Hepatocyte (in vitro differentiated cells): ENCODE results near the gene RXRA. TPM values are rescaled to one million over a fixed set of nuclear protein-coding genes. Genes with fewer than 3 reads are reported as not detected.

Source experiments
- DNase-seq: peaks from one replicate; pipeline ENCODE4 v3.0.0-alpha.2; 2016; ENCODE audit warnings: low spot score
- H2AFZ ChIP-seq: fragments of 200-600 bp; sonication (generic); 2 replicates; pipeline ENCODE4 v1.6.0; 2016; ENCODE audit warnings: antibody characterized with exemption, mild to moderate bottlenecking
- H3K27ac ChIP-seq: fragments of 200-600 bp; sonication (generic); 2 replicates; pipeline ENCODE4 v1.5.1; 2016; ENCODE audit warnings: mild to moderate bottlenecking
- H3K27me3 ChIP-seq: fragments of 200-600 bp; sonication (generic); 2 replicates; pipeline ENCODE4 v1.6.1; 2016
- H3K36me3 ChIP-seq: fragments of 200-600 bp; sonication (generic); replicated peaks from 2 replicates; pipeline ENCODE4 v1.5.1; 2016; ENCODE audit warnings: low read depth; ENCODE audit not compliant: insufficient read depth
- H3K4me1 ChIP-seq: fragments of 200-600 bp; sonication (generic); 2 replicates; pipeline ENCODE4 v1.5.1; 2016; ENCODE audit warnings: mild to moderate bottlenecking, moderate library complexity; ENCODE audit not compliant: insufficient read depth
- H3K4me2 ChIP-seq: fragments of 200-600 bp; sonication (generic); 2 replicates; pipeline ENCODE4 v1.6.0; 2016
- H3K4me3 ChIP-seq: fragments of 200-600 bp; sonication (generic); 2 replicates; pipeline ENCODE4 v1.5.1; 2016; ENCODE audit warnings: mild to moderate bottlenecking
- H3K79me2 ChIP-seq: fragments of 200-600 bp; sonication (generic); 2 replicates; pipeline ENCODE4 v1.6.0; 2017; ENCODE audit warnings: mild to moderate bottlenecking
- H3K9me2 ChIP-seq: fragments of 200-600 bp; sonication (generic); replicated peaks from 2 replicates; pipeline ENCODE4 v1.6.0; 2017; ENCODE audit warnings: mild to moderate bottlenecking; ENCODE audit not compliant: insufficient read depth
- H3K9me3 ChIP-seq: fragments of 200-600 bp; sonication (generic); 2 replicates; pipeline ENCODE4 v1.5.1; 2016; ENCODE audit warnings: low read depth, mild to moderate bottlenecking
- H4K20me1 ChIP-seq: fragments of 200-600 bp; sonication (generic); 2 replicates; pipeline ENCODE4 v1.6.0; 2016; ENCODE audit warnings: mild to moderate bottlenecking; ENCODE audit not compliant: insufficient read depth, poor library complexity, severe bottlenecking
- CTCF ChIP-seq: fragments of 200-600 bp; sonication (generic); IDR thresholded peaks from 2 replicates; pipeline ENCODE4 v1.5.1; 2016; ENCODE audit warnings: antibody characterized with exemption, mild to moderate bottlenecking; ENCODE audit not compliant: poor library complexity
- EZH2 ChIP-seq: fragments of 200-600 bp; sonication (generic); IDR thresholded peaks from 2 replicates; pipeline ENCODE4 v1.6.1; 2016; ENCODE audit warnings: antibody characterized with exemption, mild to moderate bottlenecking, borderline replicate concordance
- EZH2phosphoT487 ChIP-seq: fragments of 200-600 bp; sonication (generic); IDR thresholded peaks from one replicate; pipeline ENCODE4 v1.6.1; 2018; ENCODE audit warnings: antibody characterized with exemption, mild to moderate bottlenecking, low read depth, moderate library complexity; ENCODE audit not compliant: unreplicated experiment, severe bottlenecking
- WGBS: methylation state at CpG from one replicate; pipeline ENCODE4 v1.1.6; 2016; ENCODE audit warnings: low lambda C conversion rate; ENCODE audit errors: missing lambda C conversion rate; 5-methylcytosine and 5-hydroxymethylcytosine counted together
- polyA plus RNA-seq: library from polyadenylated mRNA; unstranded; fragments of >200 nt; fragmentation: Nextera tagmentation; extraction: Ambion mirVana; gene quantifications from 2 replicates; pipeline ENCODE4 v1.2.1, GENCODE V29; 2016
- total RNA-seq: library from RNA; depleted of rRNA; stranded (reverse); fragments of >200 nt; gene quantifications from 2 replicates; pipeline ENCODE4 v1.2.3, GENCODE V29; 2014

Gene RXRA
- total and polyA plus RNA-seq, 2 experiments from 2014 or later = 35.9 to 41.6 TPM

GRCh38 chr9:134413890-134414623, 87.8 kb downstream of the RXRA start:
- WGBS = 59% methylated on average over 29 of the region's 29 CpGs
- Histone ChIP-seq H3K27ac (peak overlapping the region; percentile 71), H3K27me3 (no peaks in the 10 kb centered on the region), H3K9me2 (no peaks in the 10 kb centered on the region), H3K9me3 (no peaks in the 10 kb centered on the region), H3K4me1 (peaks cover 32% of the 10 kb centered on the region), H3K4me2 (no peak overlapping the region), H3K79me2 (peaks cover 24% of the 10 kb centered on the region), H2AFZ (no peak overlapping the region), H4K20me1 (peaks cover 71% of the 10 kb centered on the region), H3K36me3 (no peaks in the 10 kb centered on the region), H3K4me3 (no peak overlapping the region)
- DNase-seq = peak; percentile 79
- no peak for TF ChIP-seq EZH2phosphoT487
- TF ChIP-seq CTCF = no peak
- no peak for TF ChIP-seq EZH2

- no peaks in the 10 kb centered on the region for H3K36me3 ChIP-seq
Observed at GRCh38 chr9:134414900-134415425, 88.7 kb downstream of the RXRA start.

GRCh38 chr9:134416385-134417015, 90.2 kb downstream of the RXRA start:
- no peak for DNase-seq
- Histone ChIP-seq H3K27me3 (no peaks in the 10 kb centered on the region), H3K4me2 (no peak overlapping the region), H3K9me2 (no peaks in the 10 kb centered on the region), H3K79me2 (peaks cover 12% of the 10 kb centered on the region), H3K4me1 (peaks cover 29% of the 10 kb centered on the region), H3K27ac (no peak overlapping the region), H2AFZ (no peak overlapping the region), H3K4me3 (no peak overlapping the region), H4K20me1 (peaks cover 57% of the 10 kb centered on the region), H3K36me3 (no peaks in the 10 kb centered on the region), H3K9me3 (no peaks in the 10 kb centered on the region)
- 91% methylated on average over 12 of the region's 19 CpGs for WGBS
- TF ChIP-seq EZH2 (no peak), EZH2phosphoT487 (no peak), CTCF (no peak)

More at GRCh38 chr9:134414900-134415425, 88.7 kb downstream of the RXRA start:
- H3K9me3 ChIP-seq = no peaks in the 10 kb centered on the region
- peaks cover 70% of the 10 kb centered on the region for H4K20me1 ChIP-seq
- H3K79me2 ChIP-seq = peaks cover 20% of the 10 kb centered on the region
- H3K9me2 ChIP-seq = no peaks in the 10 kb centered on the region
- no peaks in the 10 kb centered on the region for H3K27me3 ChIP-seq
- H3K27ac ChIP-seq = no peak overlapping the region
- TF ChIP-seq EZH2 (no peak), CTCF (no peak), EZH2phosphoT487 (no peak)
- no peak overlapping the region for H3K4me2 ChIP-seq
- WGBS = 83% methylated on average over 14 of the region's 17 CpGs
- no peak overlapping the region for H3K4me3 ChIP-seq
- H3K4me1 ChIP-seq = peaks cover 32% of the 10 kb centered on the region
- no peak overlapping the region for H2AFZ ChIP-seq
- no peak for DNase-seq
